ENCODE data around the gene APMAP. TPM values are rescaled to one million over a fixed set of nuclear protein-coding genes. Genes with fewer than 3 reads are reported as not detected.

Gene APMAP
- total RNA-seq, 1 experiment from 2014 or later: 82.7 TPM

- TF ChIP-seq RAD21 (IDR thresholded peaks at IDR 0.05; ENCODE audit: low read depth) (no peak), FOSL1 (IDR thresholded peaks at IDR 0.05; ENCODE audit: low read depth) (no peak), POLR2A (IDR thresholded peaks at IDR 0.05; ENCODE audit: borderline replicate concordance, extremely low read depth, insufficient read depth, insufficient read length) (no peak), POLR2AphosphoS5 (IDR thresholded peaks at IDR 0.05; ENCODE audit: low read depth, low read length) (no peak), EZH2phosphoT487 (IDR thresholded peaks at IDR 0.05; ENCODE audit: borderline replicate concordance) (no peak)
Measured at GRCh38 chr20:25037288-25038102, 44.9 kb upstream of the APMAP start (continued).

GRCh38 chr20:25036331-25036936 lies 43.9 kb upstream of the APMAP start:
- Histone ChIP-seq H3K27ac (ENCODE audit: low read depth, low read length) (no peak overlapping the region), H3K9me3 (ENCODE audit: control insufficient read depth in 1 of 2, insufficient read depth in 1 of 2, low read depth in 1 of 2, low read length in 2 of 2) (no peaks in the 10 kb centered on the region), H3K9me2 (ENCODE audit: insufficient read depth) (no peaks in the 10 kb centered on the region), H3K4me2 (ENCODE audit: low read length) (no peak overlapping the region), H3K9ac (ENCODE audit: low read length) (no peak overlapping the region), H3K27me3 (ENCODE audit: insufficient read depth, low read length) (no peaks in the 10 kb centered on the region), H3K79me2 (ENCODE audit: insufficient read depth, low read length) (no peaks in the 10 kb centered on the region), H3K36me3 (ENCODE audit: control insufficient read depth in 1 of 2, insufficient read depth in 2 of 2, low read length in 2 of 2) (no peaks in the 10 kb centered on the region), H2AFZ (ENCODE audit: low read depth, low read length, poor library complexity, severe bottlenecking) (no peak overlapping the region), H3K4me3 (replicated peaks in 1 of 2; ENCODE audit: low read depth in 1 of 2, low read length in 2 of 2) (no peak overlapping the region), H3K4me1 (ENCODE audit: control insufficient read depth in 1 of 2, insufficient read depth in 2 of 2, low read length in 2 of 2) (no peaks in the 10 kb centered on the region), H4K20me1 (ENCODE audit: insufficient read depth) (no peaks in the 10 kb centered on the region)
- RAD21 ChIA-PET (ENCODE audit: low non-redundant PET in 1 of 2, low total read pairs in 2 of 2, uncharacterized antibody in 2 of 2, unreplicated experiment in 2 of 2): no interaction called here
- intact Hi-C loops (cut with micrococcal nuclease): no loop called here
- ATAC-seq (no peak), DNase-seq (ENCODE audit: low read depth, low spot score) (no peak)
- BruUV-seq (replicated peaks): no TSS peak
- POLR2A ChIA-PET: no interaction called here
- TF ChIP-seq POLR2AphosphoS5 (IDR thresholded peaks at IDR 0.05; ENCODE audit: low read depth, low read length) (no peak), SP1 (IDR thresholded peaks at IDR 0.05; ENCODE audit: low read depth) (no peak), ELF1 (IDR thresholded peaks at IDR 0.05; ENCODE audit: borderline replicate concordance, low read depth) (no peak), POLR2A (IDR thresholded peaks at IDR 0.05; ENCODE audit: borderline replicate concordance, extremely low read depth, insufficient read depth, insufficient read length) (no peak), EZH2phosphoT487 (IDR thresholded peaks at IDR 0.05; ENCODE audit: borderline replicate concordance) (no peak), CEBPB (IDR thresholded peaks at IDR 0.05; ENCODE audit: low read depth) (no peak), REST (IDR thresholded peaks at IDR 0.05; ENCODE audit: low read depth) (no peak), EGR1 (IDR thresholded peaks at IDR 0.05; ENCODE audit: low read depth) (no peak), EZH2 (IDR thresholded peaks at IDR 0.05) (no peak), CBX3 (IDR thresholded peaks at IDR 0.05; ENCODE audit: low read depth) (no peak)
- CTCF ChIA-PET: interaction anchor here (0.6 kb wide), 1 partner anchor 14 kb away, joined by 4 read pairs; no protein-coding TSS in a partner anchor
